Testis (tissue), 2 donors: ENCODE measurements around the gene EAPP.

Experiments
- CTCF ChIP-seq, 3 experiments: fragments of 450-650 bp in 2 of 3; fragments of 200-600 bp in 1 of 3; sonication (generic) in 1 of 3; IDR thresholded peaks; one replicate each; pipeline ENCODE4 v1.5.1; 2016 to 2019; ENCODE audit warnings: antibody characterized with exemption in 3 of 3, mild to moderate bottlenecking in 2 of 3, moderate library complexity in 1 of 3
- POLR2A ChIP-seq: fragments of 450-650 bp; IDR thresholded peaks from one replicate; pipeline ENCODE4 v1.6.1; 2017; ENCODE audit warnings: antibody characterized with exemption, mild to moderate bottlenecking, moderate library complexity

- TF ChIP-seq CTCF (IDR thresholded peaks at IDR 0.05): no peak
- no peak for TF ChIP-seq POLR2A
These were observed 23.3 kb upstream of the EAPP start for GRCh38 chr14:34562776-34563150.
